ENCODE data around the gene DEDD. TPM values are rescaled to one million over a fixed set of nuclear protein-coding genes. Genes with fewer than 3 reads are reported as not detected.

Gene DEDD
- total RNA-seq, 1 experiment from 2014 or later, result 44.7 TPM

DNA sequence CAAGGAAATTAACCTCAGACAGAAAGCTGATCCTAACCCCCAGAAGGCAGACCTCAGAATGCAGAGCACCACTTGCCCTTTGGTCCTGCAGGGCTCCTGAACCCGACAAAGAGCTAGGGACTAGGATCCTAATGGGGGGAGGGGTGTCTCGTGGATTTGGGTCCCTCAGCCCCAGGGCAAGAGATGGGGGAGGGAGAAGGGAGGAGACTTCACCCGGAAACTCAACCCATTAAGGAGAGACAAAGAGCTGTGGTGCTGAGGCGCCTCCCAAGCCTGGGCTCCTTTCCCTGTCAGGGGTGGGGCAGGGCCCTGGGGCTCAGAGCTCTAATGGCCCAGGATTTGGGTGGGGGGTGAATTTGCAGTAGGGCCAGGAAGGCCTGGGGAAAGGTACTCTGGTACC, 46.0 kb downstream of the DEDD start:
- no peak overlapping the region for H2AFZ ChIP-seq (ENCODE audit: low read length)
- H2BK20ac ChIP-seq (ENCODE audit: low read depth, low read length, poor library complexity, severe bottlenecking), result no peak overlapping the region
- no peaks in the 10 kb centered on the region for H4K20me1 ChIP-seq (ENCODE audit: control insufficient read depth, insufficient read depth, insufficient read length)
- no peak overlapping the region for H3T11ph ChIP-seq (ENCODE audit: low read length)
- no peaks in the 10 kb centered on the region for H3K9me3 ChIP-seq (ENCODE audit: control insufficient read depth, low read depth, low read length)
- TF ChIP-seq, protein P1, sequence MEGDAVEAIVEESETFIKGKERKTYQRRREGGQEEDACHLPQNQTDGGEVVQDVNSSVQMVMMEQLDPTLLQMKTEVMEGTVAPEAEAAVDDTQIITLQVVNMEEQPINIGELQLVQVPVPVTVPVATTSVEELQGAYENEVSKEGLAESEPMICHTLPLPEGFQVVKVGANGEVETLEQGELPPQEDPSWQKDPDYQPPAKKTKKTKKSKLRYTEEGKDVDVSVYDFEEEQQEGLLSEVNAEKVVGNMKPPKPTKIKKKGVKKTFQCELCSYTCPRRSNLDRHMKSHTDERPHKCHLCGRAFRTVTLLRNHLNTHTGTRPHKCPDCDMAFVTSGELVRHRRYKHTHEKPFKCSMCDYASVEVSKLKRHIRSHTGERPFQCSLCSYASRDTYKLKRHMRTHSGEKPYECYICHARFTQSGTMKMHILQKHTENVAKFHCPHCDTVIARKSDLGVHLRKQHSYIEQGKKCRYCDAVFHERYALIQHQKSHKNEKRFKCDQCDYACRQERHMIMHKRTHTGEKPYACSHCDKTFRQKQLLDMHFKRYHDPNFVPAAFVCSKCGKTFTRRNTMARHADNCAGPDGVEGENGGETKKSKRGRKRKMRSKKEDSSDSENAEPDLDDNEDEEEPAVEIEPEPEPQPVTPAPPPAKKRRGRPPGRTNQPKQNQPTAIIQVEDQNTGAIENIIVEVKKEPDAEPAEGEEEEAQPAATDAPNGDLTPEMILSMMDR (conservative IDR thresholded peaks at IDR 0.05), result no peak
- no peak overlapping the region for H3K4ac ChIP-seq (ENCODE audit: low read depth, low read length)
- no peak overlapping the region for H4K5ac ChIP-seq (ENCODE audit: insufficient read length, low read depth, low read length)
- H2BK120ac ChIP-seq (ENCODE audit: low read depth, low read length, poor library complexity, severe bottlenecking), result no peak overlapping the region
- Mint-ChIP-seq H3K4me1 (peaks cover 44 to 45% of the 10 kb centered on the region in 2 experiments), H3K27ac (no peak overlapping the region; a peak in 1 of 7 replicates), H3K36me3 (ENCODE audit: insufficient read depth in 1 of 3, low read depth in 3 of 3) (no peaks in the 10 kb centered on the region), H3K4me3 (no peak overlapping the region), H3K9me3 (no peaks in the 10 kb centered on the region), H3K27me3 (ENCODE audit: low read depth) (no peaks in the 10 kb centered on the region)
- H3K4me2 ChIP-seq (ENCODE audit: insufficient read depth, insufficient read length, low read length), result no peak overlapping the region
- H3K56ac ChIP-seq (ENCODE audit: insufficient read length, low read depth, low read length), result no peak overlapping the region
- no peak overlapping the region for H2AK5ac ChIP-seq (ENCODE audit: insufficient read length, low read length)
- H3K14ac ChIP-seq (ENCODE audit: insufficient read depth, low read length), result no peak overlapping the region; the same call in 1 of the 2 replicates
- no peak for DNase-seq
- H3K9ac ChIP-seq (ENCODE audit: extremely low read depth, insufficient read length, low read length), result no peak overlapping the region
- no peak overlapping the region for H2BK5ac ChIP-seq (ENCODE audit: insufficient read length, low read length)
- no peak overlapping the region for H2BK12ac ChIP-seq (ENCODE audit: insufficient read length, low read depth, low read length)
- no peak overlapping the region for H2BK15ac ChIP-seq (ENCODE audit: low read depth, low read length)
- H3K4me1 ChIP-seq (ENCODE audit: insufficient read depth, low read length), result no peaks in the 10 kb centered on the region
- H4K8ac ChIP-seq (replicated peaks; ENCODE audit: insufficient read length, low read depth, low read length), result no peak overlapping the region
- no CpG with 5 or more reads among the region's 4 CpGs for WGBS (ENCODE audit: extremely low coverage, insufficient read length, low lambda C conversion rate)
- no peaks in the 10 kb centered on the region for H3K79me1 ChIP-seq (ENCODE audit: insufficient read depth, low read depth, low read length, poor library complexity, severe bottlenecking)
- H3K27me3 ChIP-seq (ENCODE audit: insufficient read depth, low read length), result no peaks in the 10 kb centered on the region
- no peak overlapping the region for H4K91ac ChIP-seq (ENCODE audit: insufficient read length, low read depth, low read length)
- no peaks in the 10 kb centered on the region for H3K23me2 ChIP-seq (ENCODE audit: insufficient read length, low read depth, low read length, poor library complexity, severe bottlenecking)
- no peak overlapping the region for H3K27ac ChIP-seq (ENCODE audit: insufficient read length, low read depth, low read length)
- H3K79me2 ChIP-seq (ENCODE audit: insufficient read depth, low read length), result no peaks in the 10 kb centered on the region
- no peak overlapping the region for H3K23ac ChIP-seq (ENCODE audit: insufficient read length, low read depth, low read length)
- H3K18ac ChIP-seq (ENCODE audit: insufficient read length, low read depth, low read length), result no peak overlapping the region
